ENCODE measurements around the gene VAT1L.

The VAT1L gene

GRCh38 chr16:77949445-77949844, 161.1 kb downstream of the VAT1L start:
- H3K4me3 ChIP-seq (replicated peaks; ENCODE audit: low read depth, low read length): no peak overlapping the region
- no peak for DNase-seq (ENCODE audit: low read depth)
- TF ChIP-seq CTCF (IDR thresholded peaks at IDR 0.05; ENCODE audit: low read length, missing control alignments): no peak

- no peak overlapping the region for H3K4me3 ChIP-seq (replicated peaks; ENCODE audit: low read depth, low read length)
- no peak for DNase-seq (ENCODE audit: low read depth)
- TF ChIP-seq CTCF (IDR thresholded peaks at IDR 0.05; ENCODE audit: low read length, missing control alignments): peak; percentile 18
Measured at GRCh38 chr16:77951788-77952187, 163.4 kb downstream of the VAT1L start.

GRCh38 chr16:77955127-77955526, 166.8 kb downstream of the VAT1L start:
- no peak overlapping the region for H3K4me3 ChIP-seq (replicated peaks; ENCODE audit: low read depth, low read length)
- TF ChIP-seq CTCF (IDR thresholded peaks at IDR 0.05; ENCODE audit: low read length, missing control alignments): no peak
- DNase-seq (ENCODE audit: low read depth): no peak

- no peak for TF ChIP-seq CTCF (IDR thresholded peaks at IDR 0.05; ENCODE audit: low read length, missing control alignments)
- no peak overlapping the region for H3K4me3 ChIP-seq (replicated peaks; ENCODE audit: low read depth, low read length)
- DNase-seq (ENCODE audit: low read depth): no peak
Measured at GRCh38 chr16:77956231-77956630, 167.9 kb downstream of the VAT1L start.

- H3K4me3 ChIP-seq (replicated peaks; ENCODE audit: low read depth, low read length): no peak overlapping the region
- DNase-seq (ENCODE audit: low read depth): no peak
- no peak for TF ChIP-seq CTCF (IDR thresholded peaks at IDR 0.05; ENCODE audit: low read length, missing control alignments)
Measured at GRCh38 chr16:77960766-77961165, 172.4 kb downstream of the VAT1L start.

- TF ChIP-seq CTCF (IDR thresholded peaks at IDR 0.05; ENCODE audit: low read length, missing control alignments): no peak
- DNase-seq (ENCODE audit: low read depth): no peak
- no peak overlapping the region for H3K4me3 ChIP-seq (replicated peaks; ENCODE audit: low read depth, low read length)
Measured at GRCh38 chr16:77961814-77962213, 173.4 kb downstream of the VAT1L start.

- DNase-seq (ENCODE audit: low read depth): no peak
- TF ChIP-seq CTCF (IDR thresholded peaks at IDR 0.05; ENCODE audit: low read length, missing control alignments): no peak
- no peak overlapping the region for H3K4me3 ChIP-seq (replicated peaks; ENCODE audit: low read depth, low read length)
Measured at GRCh38 chr16:77962689-77963088, 174.3 kb downstream of the VAT1L start.

Data from fibroblast of pulmonary artery (primary cell).